Left lung (tissue), 10 donors: ENCODE measurements around the gene ATOH8. TPM values are rescaled to one million over a fixed set of nuclear protein-coding genes. Genes with fewer than 3 reads are reported as not detected.
A peak's percentile ranks its signal among the peaks of the same experiment; 100 is the strongest.

Source experiments
- ATAC-seq: fragments of 200-7000 bp; cut with Tn5 transposase; one replicate; pipeline ENCODE4 v1.9.1; 2020; ENCODE audit warnings: moderate library complexity
- DNase-seq, 4 donors: peaks; one replicate each; pipeline ENCODE4 v3.0.0-alpha.2; 2013 to 2020
- H3K27ac ChIP-seq, 2 donors: fragments of 200-600 bp; sonication (generic) in 1 of 2; one replicate each; pipeline versions ENCODE4 v1.5.0 to v1.8.0; 2020 to 2021
- H3K27me3 ChIP-seq, 2 donors: fragments of 200-600 bp; sonication (generic) in 1 of 2; one replicate each; pipeline versions ENCODE4 v1.5.0 to v1.8.0; 2020 to 2021
- H3K36me3 ChIP-seq, 2 donors: fragments of 200-600 bp; sonication (generic) in 1 of 2; one replicate each; pipeline versions ENCODE4 v1.5.0 to v1.8.0; 2020 to 2021
- H3K4me1 ChIP-seq, 2 donors: fragments of 200-600 bp; one replicate each; pipeline ENCODE4 v1.8.0; 2021
- H3K4me3 ChIP-seq, 2 donors: fragments of 200-600 bp; sonication (generic) in 1 of 2; one replicate each; pipeline versions ENCODE4 v1.5.0 to v1.8.0; 2020 to 2021; ENCODE audit warnings: mild to moderate bottlenecking in 1 of 2
- H3K9me3 ChIP-seq, 2 donors: fragments of 200-600 bp; sonication (generic) in 1 of 2; one replicate each; pipeline versions ENCODE4 v1.5.0 to v1.8.0; 2020 to 2021
- CTCF ChIP-seq, 2 donors: fragments of 200-600 bp; sonication (generic) in 1 of 2; IDR thresholded peaks; one replicate each; pipeline versions ENCODE4 v1.5.0 to v1.8.0; 2021; ENCODE audit warnings: antibody characterized with exemption in 2 of 2
- intact Hi-C, 2 donors: fragments of 100-400 bp; cut with DNase I; formaldehyde crosslinking; loops; one replicate each; pipeline versions ENCODE4 v1.11.2 to v1.14.2; 2022
- polyA plus RNA-seq, 6 donors: library from polyadenylated mRNA; unstranded; fragments of 120-200 nt; gene quantifications; one replicate each; pipeline ENCODE4 v1.2.1, GENCODE V29; 2013; ENCODE audit not compliant: insufficient read length in 6 of 6
- total RNA-seq, 2 donors: library from RNA; stranded (reverse); fragmentation: NEBNext Ultra II Directional; extraction: Animal tissue kit (Norgen Biotek cat#: 25700); gene quantifications; one replicate each; pipeline ENCODE4 v1.2.1, GENCODE V29; 2021
- donor health status: DM: no; HTN: yes; CAD: no.
- donor health status: DM: no; HTN: no; CAD: no.

Gene ATOH8
- total and polyA plus RNA-seq, 8 donors, result 24.7 to 36.5 (median 34.3) TPM

- H3K27ac ChIP-seq, result no peak overlapping the region
- DNase-seq, result no peak
These were observed 7.1 kb downstream of the ATOH8 start for GRCh38 chr2:85760872-85761271.

GRCh38 chr2:85761512-85761944 lies 7.7 kb downstream of the ATOH8 start:
- Histone ChIP-seq H3K9me3 (no peaks in the 10 kb centered on the region), H3K4me1 (peaks cover 3 to 80% of the 10 kb centered on the region in 2 donors), H3K4me3 (no peak overlapping the region), H3K27ac (no peak overlapping the region), H3K27me3 (peaks cover 0 to 20% of the 10 kb centered on the region in 2 donors), H3K36me3 (peaks cover 0 to 14% of the 10 kb centered on the region in 2 donors)
- no peak for TF ChIP-seq CTCF (IDR thresholded peaks at IDR 0.05)
- intact Hi-C loops, result no loop called here
- no peak for DNase-seq
- ATAC-seq, result no peak

More at GRCh38 chr2:85760872-85761271, 7.1 kb downstream of the ATOH8 start:
- intact Hi-C loops, result no loop called here
- Histone ChIP-seq H3K4me3 (no peak overlapping the region), H3K9me3 (no peaks in the 10 kb centered on the region), H3K27me3 (peaks cover 0 to 21% of the 10 kb centered on the region in 2 donors), H3K36me3 (peaks cover 0 to 10% of the 10 kb centered on the region in 2 donors), H3K4me1 (peaks cover 3 to 80% of the 10 kb centered on the region in 2 donors)
- ATAC-seq, result no peak
- no peak for TF ChIP-seq CTCF (IDR thresholded peaks at IDR 0.05)

- H3K4me1 ChIP-seq, result peaks cover 3 to 76% of the 10 kb centered on the region in 2 donors
- no peak for DNase-seq
- peaks cover 0 to 14% of the 10 kb centered on the region in 2 donors for H3K36me3 ChIP-seq
- H3K9me3 ChIP-seq, result no peaks in the 10 kb centered on the region
- no peak overlapping the region for H3K4me3 ChIP-seq
- H3K27ac ChIP-seq, result no peak overlapping the region
- no peak for TF ChIP-seq CTCF (IDR thresholded peaks at IDR 0.05)
- peaks cover 0 to 17% of the 10 kb centered on the region in 2 donors for H3K27me3 ChIP-seq
- intact Hi-C loops, result no loop called here
- ATAC-seq, result no peak
These were observed 8.2 kb downstream of the ATOH8 start for GRCh38 chr2:85761946-85762345.

- Histone ChIP-seq H3K9me3 (no peaks in the 10 kb centered on the region), H3K36me3 (peaks cover 0 to 20% of the 10 kb centered on the region in 2 donors), H3K4me3 (no peak overlapping the region), H3K27ac (no peak overlapping the region), H3K27me3 (peaks cover 0 to 17% of the 10 kb centered on the region in 2 donors), H3K4me1 (peaks cover 2 to 70% of the 10 kb centered on the region in 2 donors)
- ATAC-seq, result no peak
- no peak for DNase-seq
- intact Hi-C loops, result no loop called here
- TF ChIP-seq CTCF (IDR thresholded peaks at IDR 0.05), result no peak
These were observed 9.3 kb downstream of the ATOH8 start for GRCh38 chr2:85763132-85763531.

GRCh38 chr2:85763831-85764230 lies 10.0 kb downstream of the ATOH8 start:
- intact Hi-C loops, result no loop called here
- Histone ChIP-seq H3K9me3 (no peaks in the 10 kb centered on the region), H3K27ac (no peak overlapping the region), H3K4me3 (no peak overlapping the region), H3K36me3 (peaks cover 0 to 27% of the 10 kb centered on the region in 2 donors), H3K4me1 (peaks cover 9 to 70% of the 10 kb centered on the region in 2 donors), H3K27me3 (peaks cover 0 to 17% of the 10 kb centered on the region in 2 donors)
- DNase-seq (peak in 1 of 4 donors; percentile 62), ATAC-seq (no peak)
- no peak for TF ChIP-seq CTCF (IDR thresholded peaks at IDR 0.05)
